AG09309 (cell line): ENCODE results near the gene ZNF335.

ENCODE experiments used
- DNase-seq: peaks from one replicate; pipeline ENCODE4 v3.0.0-alpha.2; 2010; ENCODE audit warnings: low read depth
- H3K4me3 ChIP-seq: 2 replicates; pipeline ENCODE4 v1.5.1; 2011; ENCODE audit warnings: mild to moderate bottlenecking, low read depth, low read length, moderate library complexity; ENCODE audit not compliant: control insufficient read depth
- CTCF ChIP-seq: IDR thresholded peaks from 2 replicates; pipeline ENCODE4 v1.5.1; 2011; ENCODE audit warnings: mild to moderate bottlenecking, low read depth, low read length, inconsistent platforms; ENCODE audit not compliant: insufficient read depth, control insufficient read depth; ENCODE audit errors: missing control alignments

ZNF335 gene

GRCh38 chr20:46010491-46011391 is 38.7 kb upstream of the ZNF335 start:
- no peak overlapping the region for H3K4me3 ChIP-seq
- no peak for DNase-seq
- no peak for TF ChIP-seq CTCF

- no peak for DNase-seq
- TF ChIP-seq CTCF, result no peak
Observed at GRCh38 chr20:46009816-46010215, 37.8 kb upstream of the ZNF335 start.

GRCh38 chr20:46007671-46008070 is 35.7 kb upstream of the ZNF335 start:
- no peak overlapping the region for H3K4me3 ChIP-seq
- no peak for TF ChIP-seq CTCF
- DNase-seq, result no peak

More at GRCh38 chr20:46009816-46010215, 37.8 kb upstream of the ZNF335 start:
- H3K4me3 ChIP-seq, result no peak overlapping the region

- H3K4me3 ChIP-seq, result no peak overlapping the region
- TF ChIP-seq CTCF, result no peak
- no peak for DNase-seq
Observed at GRCh38 chr20:46006964-46007363, 35.0 kb upstream of the ZNF335 start.

- no peak for TF ChIP-seq CTCF
- no peak for DNase-seq
Observed at GRCh38 chr20:46006022-46006705, 34.2 kb upstream of the ZNF335 start.

GRCh38 chr20:46004889-46005473 is 33.0 kb upstream of the ZNF335 start:
- DNase-seq, result no peak
- no peak for TF ChIP-seq CTCF
- no peak overlapping the region for H3K4me3 ChIP-seq

More at GRCh38 chr20:46006022-46006705, 34.2 kb upstream of the ZNF335 start:
- no peak overlapping the region for H3K4me3 ChIP-seq
